HG03571 (cell line): Measurements from ENCODE around the gene SHROOM2.
"Not testable (repeated sequence)": the region's sequence is repeated elsewhere in the genome, so short reads cannot be mapped to it uniquely, and the experiment has no call there.

Source experiments
- ATAC-seq: cut with Tn5 transposase; IDR thresholded peaks from one replicate; pipeline ENCODE4 v1.9.1; 2021; ENCODE audit not compliant: unreplicated experiment

The SHROOM2 gene

DNA sequence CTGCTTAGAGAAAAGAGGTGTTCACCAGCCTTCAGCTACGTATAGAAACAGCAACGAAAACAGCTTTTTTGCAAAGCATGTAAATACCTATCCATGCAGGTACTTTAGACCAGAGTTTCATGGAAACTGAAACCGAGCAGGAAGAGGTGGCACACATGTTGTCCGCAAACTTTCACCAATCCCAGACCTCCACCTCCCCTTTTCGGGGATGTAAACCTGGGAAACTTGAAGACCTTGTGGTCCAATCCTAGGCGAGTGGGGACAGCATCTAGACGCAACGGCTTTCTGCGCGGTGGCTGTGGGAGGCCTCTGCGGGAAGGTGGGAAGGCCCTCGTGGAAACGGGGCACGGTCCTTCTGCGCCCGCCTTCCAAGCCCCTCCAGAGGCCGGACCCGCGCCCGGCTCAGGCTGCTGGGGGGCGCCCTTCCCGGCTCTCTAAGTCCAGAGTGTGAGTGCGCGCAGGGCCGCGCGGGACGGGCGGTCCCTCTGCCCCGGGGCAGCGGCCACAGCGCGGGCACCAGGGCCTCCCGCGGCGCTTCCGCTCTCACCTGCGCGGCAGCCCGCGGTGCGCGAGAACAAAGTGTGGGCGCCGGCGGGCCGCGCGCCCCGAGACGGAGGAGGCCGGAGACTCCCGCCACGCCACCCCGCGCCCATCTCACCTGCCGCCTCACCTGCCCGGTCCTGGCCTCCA, 830 bp upstream of the SHROOM2 start:
- ATAC-seq: no peak

- no peak for ATAC-seq
Measured at GRCh38 chrX:9786798-9787635, 788 bp downstream of the SHROOM2 start.

DNA sequence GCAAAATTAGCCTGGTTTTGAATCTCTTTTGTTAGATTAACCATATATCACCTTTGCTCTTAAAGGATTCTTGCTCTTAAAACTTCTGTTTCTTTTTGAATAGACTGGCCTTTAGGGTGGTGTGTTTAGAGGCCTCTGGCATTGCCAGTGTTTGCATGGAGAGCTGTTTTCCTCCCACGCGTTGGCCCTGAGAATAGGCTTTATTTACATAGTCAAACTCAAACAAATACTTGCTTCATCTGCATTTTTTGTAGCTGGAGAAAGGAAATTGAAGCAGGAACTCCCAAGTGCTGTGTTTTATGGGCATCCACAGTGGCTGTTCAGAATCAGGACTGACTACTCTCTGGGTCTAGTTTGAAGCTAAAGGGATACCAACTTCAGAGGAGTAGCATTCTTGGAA, 2.7 kb downstream of the SHROOM2 start:
- no peak for ATAC-seq

GRCh38 chrX:9789555-9789954, 3.3 kb downstream of the SHROOM2 start:
- no peak for ATAC-seq

DNA sequence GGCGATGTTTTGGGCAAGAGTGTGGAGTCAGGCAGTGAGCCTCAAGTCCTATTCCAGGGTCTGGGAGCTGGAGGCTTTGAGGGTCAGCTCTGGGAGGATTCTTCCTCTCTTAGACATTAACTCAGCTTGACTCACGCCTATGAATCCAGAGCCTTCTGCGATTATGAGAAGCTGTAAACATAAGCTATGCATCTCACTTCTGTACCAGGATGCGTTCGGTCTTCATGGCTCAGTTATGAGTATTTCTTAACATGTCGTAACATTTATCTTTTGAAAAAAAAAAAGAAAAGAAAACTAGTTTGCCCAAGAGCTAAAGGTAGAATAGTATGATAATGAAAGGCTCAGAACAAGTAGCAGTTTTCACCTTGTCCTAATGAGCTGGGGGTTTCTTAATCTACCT, 4.6 kb downstream of the SHROOM2 start:
- no peak for ATAC-seq

DNA sequence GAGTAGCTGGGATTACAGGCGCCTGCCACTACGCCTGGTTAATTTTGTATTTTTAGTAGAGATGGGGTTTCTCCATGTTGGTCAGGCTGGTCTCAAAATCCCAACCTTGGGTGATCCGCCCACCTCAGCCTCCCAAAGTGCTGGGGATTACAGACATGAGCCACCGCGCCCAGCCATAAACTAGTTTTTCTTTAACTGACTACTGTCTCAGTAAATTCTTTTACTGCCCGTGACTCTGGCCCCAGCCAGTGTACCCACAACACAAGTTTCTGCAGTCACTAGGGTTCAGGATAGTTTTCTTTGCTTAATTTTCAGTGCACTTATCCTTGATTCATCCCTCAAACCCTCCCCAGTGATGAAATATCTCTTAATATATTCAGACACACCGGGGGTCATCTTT, 8.3 kb downstream of the SHROOM2 start:
- ATAC-seq: no peak

GRCh38 chrX:9797384-9798360, 11.4 kb downstream of the SHROOM2 start:
- ATAC-seq: no peak

- no peak for ATAC-seq
Measured at GRCh38 chrX:9802737-9803136, 16.5 kb downstream of the SHROOM2 start.

DNA sequence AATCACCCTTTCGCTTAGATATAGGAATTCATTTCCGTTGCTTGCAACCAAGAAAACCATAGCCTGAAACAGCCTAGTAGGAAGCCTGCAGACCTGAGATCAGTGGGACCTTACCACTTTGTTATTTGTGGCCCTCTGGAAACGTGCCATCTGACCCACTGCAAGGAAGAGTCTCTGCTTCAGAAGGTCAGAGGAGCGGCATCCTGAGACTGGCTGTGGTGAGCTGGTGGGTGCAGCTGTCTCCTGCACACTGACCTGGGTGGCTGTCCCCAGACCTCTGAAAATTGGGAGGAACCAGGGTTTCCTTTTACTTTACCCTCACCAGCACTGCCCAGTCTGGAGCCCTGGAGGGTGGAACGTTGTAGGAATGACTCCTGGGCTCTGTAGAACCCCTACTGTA, 18.2 kb downstream of the SHROOM2 start:
- ATAC-seq: no peak

GRCh38 chrX:9805956-9806355, 19.7 kb downstream of the SHROOM2 start:
- ATAC-seq: no peak

DNA sequence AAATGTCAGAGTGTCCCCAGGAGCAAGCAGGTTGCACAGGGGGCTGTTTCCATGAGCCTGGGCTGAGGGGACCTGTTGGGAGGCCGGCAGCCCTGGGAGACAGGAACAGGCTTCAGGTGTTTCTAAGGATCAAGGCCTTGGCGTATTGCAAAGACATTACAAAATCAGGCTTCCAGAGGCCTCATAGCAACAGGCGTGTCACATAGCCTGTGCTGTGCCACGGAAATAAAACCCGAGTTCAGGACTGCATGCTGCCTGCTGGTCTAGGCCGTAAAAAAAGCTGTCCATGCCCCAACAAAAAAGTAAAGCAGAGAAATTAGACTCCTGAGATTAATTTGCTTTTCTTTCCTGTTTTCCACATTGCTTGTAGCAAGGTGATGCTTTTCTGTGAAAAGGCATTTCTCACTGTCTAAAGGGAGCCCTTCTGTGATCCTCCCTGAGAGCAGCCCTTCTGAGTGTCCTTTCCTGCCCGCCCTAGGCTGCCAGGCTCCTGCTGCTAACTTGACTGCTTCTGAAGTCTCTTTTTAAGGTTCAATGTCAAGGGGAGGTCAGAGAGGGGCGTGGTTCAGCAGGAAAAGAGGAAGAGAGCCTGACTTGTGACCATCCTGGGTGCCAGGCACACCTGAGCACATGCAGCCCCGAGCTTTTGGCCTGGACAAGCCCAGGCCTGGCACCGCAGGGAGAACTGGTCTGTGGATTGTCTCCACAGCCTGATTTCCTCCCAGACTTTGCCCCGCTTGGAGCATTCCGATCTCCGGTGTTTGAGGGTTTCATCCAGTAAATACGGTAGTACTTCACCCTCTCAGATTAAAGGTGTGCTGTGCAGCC, 21.3 kb downstream of the SHROOM2 start:
- ATAC-seq: no peak

GRCh38 chrX:9809876-9810275, 23.6 kb downstream of the SHROOM2 start:
- not testable (repeated sequence) for ATAC-seq

DNA sequence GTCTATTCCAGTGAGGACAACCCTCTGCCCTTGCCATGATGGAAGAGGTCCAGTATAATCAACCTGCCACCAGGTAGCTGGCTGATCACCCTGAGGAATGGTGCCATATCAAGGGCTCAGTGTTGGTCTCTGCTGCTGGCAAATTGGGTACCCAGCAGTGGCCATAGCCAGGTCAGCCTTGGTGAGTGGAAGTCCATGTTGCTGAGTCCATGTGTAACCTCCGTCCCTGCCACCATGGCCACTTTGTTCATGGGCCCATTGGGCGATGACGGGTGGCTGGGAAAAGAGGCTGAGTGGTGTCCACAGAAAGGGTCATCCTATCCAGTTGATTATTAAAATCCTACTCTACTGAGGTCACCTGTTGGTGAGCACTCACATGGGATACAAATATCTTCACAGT, 24.9 kb downstream of the SHROOM2 start:
- ATAC-seq: not testable (repeated sequence)

DNA sequence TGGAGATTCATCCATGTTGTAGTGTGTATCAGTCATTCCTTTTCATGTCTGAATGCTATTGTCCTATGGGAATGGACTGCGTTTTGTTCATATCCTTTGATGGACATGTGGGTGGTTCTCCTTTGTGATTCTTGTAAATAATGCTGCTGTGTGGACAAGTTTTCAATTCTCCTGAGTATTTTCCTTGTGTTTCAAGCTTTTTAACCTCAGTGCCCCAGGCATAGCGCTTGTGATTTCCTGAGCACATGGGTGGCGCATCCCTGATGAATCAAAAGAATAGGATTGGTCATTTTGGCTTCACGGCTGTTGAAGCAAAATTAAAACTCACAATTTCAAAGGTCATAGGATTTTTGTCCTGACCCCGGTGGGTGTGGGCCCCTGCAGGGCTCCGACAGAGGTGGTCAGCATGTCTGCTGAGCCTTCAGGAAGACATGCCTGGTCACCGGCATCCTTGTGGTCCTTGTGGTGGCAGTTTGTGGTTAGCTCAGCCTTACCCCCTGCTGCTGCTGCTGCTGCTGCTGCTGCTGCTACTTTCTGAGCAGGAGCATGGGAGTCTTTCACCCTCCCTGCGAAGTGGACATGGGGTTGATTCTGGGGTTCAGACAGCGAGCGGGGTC, 30.0 kb downstream of the SHROOM2 start:
- ATAC-seq: no peak

- ATAC-seq: no peak
Measured at GRCh38 chrX:9821572-9821971, 35.3 kb downstream of the SHROOM2 start.

- ATAC-seq: no peak
Measured at GRCh38 chrX:9824554-9824953, 38.3 kb downstream of the SHROOM2 start.

DNA sequence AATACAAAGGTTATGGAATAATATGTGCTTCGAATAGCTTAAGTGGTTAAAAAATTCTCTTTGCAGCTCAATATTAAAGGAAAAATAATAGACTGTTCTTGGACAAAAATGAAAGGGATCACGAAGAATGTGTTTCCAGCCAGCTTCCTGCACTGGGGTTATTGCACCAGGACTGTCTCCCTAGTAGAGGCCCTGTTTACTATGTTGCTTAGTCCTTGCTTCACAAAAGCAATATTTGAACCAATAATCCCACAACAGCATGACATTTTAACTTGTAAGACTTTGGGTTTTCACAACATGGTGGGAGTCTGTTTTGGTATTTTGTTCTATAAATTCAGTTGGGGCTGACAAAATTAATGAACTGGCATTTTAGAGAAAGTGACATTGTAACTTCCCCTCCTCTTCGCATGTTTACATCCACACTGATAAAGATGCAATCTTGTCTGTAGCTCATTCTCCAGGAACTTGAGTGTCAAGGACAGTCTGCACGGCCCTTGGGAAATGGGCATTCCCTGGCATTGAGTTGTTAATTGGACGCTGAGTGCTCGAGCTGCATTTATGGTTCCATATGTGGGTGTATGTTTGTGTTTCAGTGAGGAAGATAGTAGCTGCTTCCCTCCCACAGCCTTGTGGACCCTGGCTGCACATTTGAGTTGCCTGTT, 39.0 kb downstream of the SHROOM2 start:
- no peak for ATAC-seq

GRCh38 chrX:9825966-9826365, 39.7 kb downstream of the SHROOM2 start:
- ATAC-seq: no peak
